ENCODE results near the gene APOL1.
"Not testable (repeated sequence)": the region's sequence is repeated elsewhere in the genome, so short reads cannot be mapped to it uniquely, and the experiment has no call there.

APOL1 gene

GRCh38 chr22:36208914-36209313, 44.0 kb upstream of the APOL1 start:
- Histone ChIP-seq H3K9me3 (ENCODE audit: insufficient read depth, low read depth, low read length) (0 out of 2 replicates have a peak, but pooled peaks cover 8% of the 10 kb centered on the region), H3K4me1 (ENCODE audit: insufficient read depth, low read length, poor library complexity, severe bottlenecking) (peaks cover 18% of the 10 kb centered on the region), H3K27me3 (ENCODE audit: insufficient read depth, low read length, poor library complexity, severe bottlenecking) (no peaks in the 10 kb centered on the region), H3K4me3 (ENCODE audit: low read length, poor library complexity, severe bottlenecking) (no peak overlapping the region), H3K4me2 (ENCODE audit: low read depth, low read length, poor library complexity, severe bottlenecking) (no peak overlapping the region), H3K9ac (ENCODE audit: low read depth, low read length, poor library complexity, severe bottlenecking) (no peak overlapping the region), H2AFZ (ENCODE audit: low read length) (no peak overlapping the region), H3K9me2 (replicated peaks; ENCODE audit: low read depth, low read length) (no peaks in the 10 kb centered on the region), H3F3A (ENCODE audit: low read depth) (no peaks in the 10 kb centered on the region), H3K36me3 (ENCODE audit: insufficient read depth, low read length) (no peaks in the 10 kb centered on the region), H4K20me1 (ENCODE audit: insufficient read depth, low read length, poor library complexity, severe bottlenecking) (no peaks in the 10 kb centered on the region), H3K79me2 (ENCODE audit: insufficient read depth, low read length) (no peaks in the 10 kb centered on the region)
- TF ChIP-seq EZH2phosphoT487 (IDR thresholded peaks at IDR 0.05; ENCODE audit: borderline replicate concordance) (no peak), CTCF (conservative IDR thresholded peaks at IDR 0.05; ENCODE audit: low read length) (no peak)

GRCh38 chr22:36209488-36209908, 43.4 kb upstream of the APOL1 start:
- H3K9me2 ChIP-seq (replicated peaks; ENCODE audit: low read depth, low read length); H3K27me3 ChIP-seq (ENCODE audit: insufficient read depth, low read length, poor library complexity, severe bottlenecking); H3K9ac ChIP-seq (ENCODE audit: low read depth, low read length, poor library complexity, severe bottlenecking); H3K79me2 ChIP-seq (ENCODE audit: insufficient read depth, low read length); H3K4me2 ChIP-seq (ENCODE audit: low read depth, low read length, poor library complexity, severe bottlenecking); H3K9me3 ChIP-seq (ENCODE audit: insufficient read depth, low read depth, low read length); H3K36me3 ChIP-seq (ENCODE audit: insufficient read depth, low read length); H3F3A ChIP-seq (ENCODE audit: low read depth); H4K20me1 ChIP-seq (ENCODE audit: insufficient read depth, low read length, poor library complexity, severe bottlenecking); H3K4me3 ChIP-seq (ENCODE audit: low read length, poor library complexity, severe bottlenecking); H2AFZ ChIP-seq (ENCODE audit: low read length): not testable (repeated sequence)
- H3K4me1 ChIP-seq (ENCODE audit: insufficient read depth, low read length, poor library complexity, severe bottlenecking): peaks cover 18% of the 10 kb centered on the region

GRCh38 chr22:36210224-36210623, 42.7 kb upstream of the APOL1 start:
- H4K20me1 ChIP-seq (ENCODE audit: insufficient read depth, low read length, poor library complexity, severe bottlenecking): no peaks in the 10 kb centered on the region
- H3K9me2 ChIP-seq (replicated peaks; ENCODE audit: low read depth, low read length): no peaks in the 10 kb centered on the region
- H3K9me3 ChIP-seq (ENCODE audit: insufficient read depth, low read depth, low read length): 0 out of 2 replicates have a peak, but pooled peaks cover 8% of the 10 kb centered on the region
- no peaks in the 10 kb centered on the region for H3K79me2 ChIP-seq (ENCODE audit: insufficient read depth, low read length)
- H3K4me3 ChIP-seq (ENCODE audit: low read length, poor library complexity, severe bottlenecking): no peak overlapping the region
- peaks cover 18% of the 10 kb centered on the region for H3K4me1 ChIP-seq (ENCODE audit: insufficient read depth, low read length, poor library complexity, severe bottlenecking)
- H3F3A ChIP-seq (ENCODE audit: low read depth): no peaks in the 10 kb centered on the region
- TF ChIP-seq CTCF (conservative IDR thresholded peaks at IDR 0.05; ENCODE audit: low read length) (no peak), EZH2phosphoT487 (IDR thresholded peaks at IDR 0.05; ENCODE audit: borderline replicate concordance) (no peak)
- no peak overlapping the region for H2AFZ ChIP-seq (ENCODE audit: low read length)
- H3K36me3 ChIP-seq (ENCODE audit: insufficient read depth, low read length): no peaks in the 10 kb centered on the region
- no peaks in the 10 kb centered on the region for H3K27me3 ChIP-seq (ENCODE audit: insufficient read depth, low read length, poor library complexity, severe bottlenecking)
- no peak overlapping the region for H3K9ac ChIP-seq (ENCODE audit: low read depth, low read length, poor library complexity, severe bottlenecking)
- no peak overlapping the region for H3K4me2 ChIP-seq (ENCODE audit: low read depth, low read length, poor library complexity, severe bottlenecking)

GRCh38 chr22:36211237-36211861, 41.6 kb upstream of the APOL1 start:
- H2AFZ ChIP-seq (ENCODE audit: low read length): peak overlapping the region; percentile 21; the same call in 1 of the 2 replicates

More at GRCh38 chr22:36211237-36211861, 41.6 kb upstream of the APOL1 start:
- peak overlapping the region; percentile 50 for H3K4me2 ChIP-seq (ENCODE audit: low read depth, low read length, poor library complexity, severe bottlenecking)
- H3K9me3 ChIP-seq (ENCODE audit: insufficient read depth, low read depth, low read length): 0 out of 2 replicates have a peak, but pooled peaks cover 8% of the 10 kb centered on the region
- H3K4me3 ChIP-seq (ENCODE audit: low read length, poor library complexity, severe bottlenecking): peak overlapping the region; percentile 23
- no peaks in the 10 kb centered on the region for H4K20me1 ChIP-seq (ENCODE audit: insufficient read depth, low read length, poor library complexity, severe bottlenecking)
- H3K27me3 ChIP-seq (ENCODE audit: insufficient read depth, low read length, poor library complexity, severe bottlenecking): no peaks in the 10 kb centered on the region
- TF ChIP-seq CTCF (conservative IDR thresholded peaks at IDR 0.05; ENCODE audit: low read length) (no peak), EZH2phosphoT487 (IDR thresholded peaks at IDR 0.05; ENCODE audit: borderline replicate concordance) (no peak)
- H3K9me2 ChIP-seq (replicated peaks; ENCODE audit: low read depth, low read length): no peaks in the 10 kb centered on the region
- no peaks in the 10 kb centered on the region for H3K79me2 ChIP-seq (ENCODE audit: insufficient read depth, low read length)
- H3K4me1 ChIP-seq (ENCODE audit: insufficient read depth, low read length, poor library complexity, severe bottlenecking): peaks cover 18% of the 10 kb centered on the region
- H3F3A ChIP-seq (ENCODE audit: low read depth): no peaks in the 10 kb centered on the region
- H3K9ac ChIP-seq (ENCODE audit: low read depth, low read length, poor library complexity, severe bottlenecking): peak overlapping the region; percentile 12
- H3K36me3 ChIP-seq (ENCODE audit: insufficient read depth, low read length): no peaks in the 10 kb centered on the region
